Measurements from ENCODE around the gene FLNB. TPM values are rescaled to one million over a fixed set of nuclear protein-coding genes. Genes with fewer than 3 reads are reported as not detected.

Gene FLNB
- total and polyA plus RNA-seq, 2 of the 4 experiments (the other 2 are of a cell fraction): 78.0 to 136 TPM

DNA sequence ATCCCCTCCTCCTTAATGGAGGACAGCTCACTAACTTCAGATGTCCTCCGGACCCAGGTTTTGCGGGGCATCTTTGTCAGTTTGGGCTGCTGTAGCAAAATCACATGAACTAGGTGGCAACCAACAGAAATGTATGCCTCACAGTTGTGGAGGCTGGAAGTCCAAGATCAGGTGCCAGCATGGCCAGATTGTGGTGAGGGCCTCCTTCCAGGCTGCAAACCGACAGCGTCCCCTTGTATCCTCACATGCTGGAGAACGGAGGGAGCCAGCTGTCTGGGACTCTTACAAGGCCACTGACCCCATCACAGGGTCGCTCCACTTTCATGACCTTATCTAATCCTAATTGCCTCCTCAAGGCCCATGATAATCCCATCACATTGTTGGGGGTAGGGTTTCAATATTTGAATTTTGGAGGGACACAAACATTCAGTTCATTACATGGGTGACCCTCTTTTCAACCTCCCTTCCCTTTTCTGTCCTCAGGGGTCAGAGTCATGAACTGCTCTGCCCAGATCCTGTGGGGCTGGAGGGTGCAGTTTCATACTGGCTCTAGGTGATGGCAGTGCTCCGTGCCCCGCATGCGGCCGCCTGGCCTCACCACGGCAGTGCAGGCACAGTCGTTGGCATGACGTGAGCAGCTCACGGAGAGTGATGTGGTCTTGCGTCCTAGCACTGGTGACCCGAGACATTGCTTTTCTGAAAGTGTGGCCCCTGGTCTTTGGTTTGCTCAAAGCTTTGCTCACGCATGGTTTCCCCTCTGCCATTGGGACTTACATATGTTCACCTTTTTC is 144.2 kb downstream of the FLNB start:
- TF ChIP-seq MXI1 (IDR thresholded peaks at IDR 0.05; ENCODE audit: borderline replicate concordance, low read depth, low read length) (no peak), RAD21 (IDR thresholded peaks at IDR 0.05; ENCODE audit: low read length) (no peak), CEBPB (IDR thresholded peaks at IDR 0.05; ENCODE audit: low read depth, low read length) (no peak), NFE2L2 (IDR thresholded peaks at IDR 0.05; ENCODE audit: low read depth, low read length) (no peak), FOS (IDR thresholded peaks at IDR 0.05; ENCODE audit: low read depth, low read length) (no peak), BHLHE40 (IDR thresholded peaks at IDR 0.05; ENCODE audit: low read depth, low read length) (no peak), MAFK (IDR thresholded peaks at IDR 0.05; ENCODE audit: low read depth, low read length) (no peak), SMC3 (IDR thresholded peaks at IDR 0.05; ENCODE audit: low read depth, low read length) (no peak), ELK1 (IDR thresholded peaks at IDR 0.05; ENCODE audit: borderline replicate concordance, low read depth, low read length) (no peak), RFX5 (IDR thresholded peaks at IDR 0.05; ENCODE audit: low read depth, low read length) (no peak)
- TF ChIP-seq, protein P1, sequence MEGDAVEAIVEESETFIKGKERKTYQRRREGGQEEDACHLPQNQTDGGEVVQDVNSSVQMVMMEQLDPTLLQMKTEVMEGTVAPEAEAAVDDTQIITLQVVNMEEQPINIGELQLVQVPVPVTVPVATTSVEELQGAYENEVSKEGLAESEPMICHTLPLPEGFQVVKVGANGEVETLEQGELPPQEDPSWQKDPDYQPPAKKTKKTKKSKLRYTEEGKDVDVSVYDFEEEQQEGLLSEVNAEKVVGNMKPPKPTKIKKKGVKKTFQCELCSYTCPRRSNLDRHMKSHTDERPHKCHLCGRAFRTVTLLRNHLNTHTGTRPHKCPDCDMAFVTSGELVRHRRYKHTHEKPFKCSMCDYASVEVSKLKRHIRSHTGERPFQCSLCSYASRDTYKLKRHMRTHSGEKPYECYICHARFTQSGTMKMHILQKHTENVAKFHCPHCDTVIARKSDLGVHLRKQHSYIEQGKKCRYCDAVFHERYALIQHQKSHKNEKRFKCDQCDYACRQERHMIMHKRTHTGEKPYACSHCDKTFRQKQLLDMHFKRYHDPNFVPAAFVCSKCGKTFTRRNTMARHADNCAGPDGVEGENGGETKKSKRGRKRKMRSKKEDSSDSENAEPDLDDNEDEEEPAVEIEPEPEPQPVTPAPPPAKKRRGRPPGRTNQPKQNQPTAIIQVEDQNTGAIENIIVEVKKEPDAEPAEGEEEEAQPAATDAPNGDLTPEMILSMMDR (conservative IDR thresholded peaks at IDR 0.05; ENCODE audit: low read depth, low read length): no peak
- TF ChIP-seq, protein P2, sequence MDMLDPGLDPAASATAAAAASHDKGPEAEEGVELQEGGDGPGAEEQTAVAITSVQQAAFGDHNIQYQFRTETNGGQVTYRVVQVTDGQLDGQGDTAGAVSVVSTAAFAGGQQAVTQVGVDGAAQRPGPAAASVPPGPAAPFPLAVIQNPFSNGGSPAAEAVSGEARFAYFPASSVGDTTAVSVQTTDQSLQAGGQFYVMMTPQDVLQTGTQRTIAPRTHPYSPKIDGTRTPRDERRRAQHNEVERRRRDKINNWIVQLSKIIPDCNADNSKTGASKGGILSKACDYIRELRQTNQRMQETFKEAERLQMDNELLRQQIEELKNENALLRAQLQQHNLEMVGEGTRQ (IDR thresholded peaks at IDR 0.05; ENCODE audit: low read depth, low read length): no peak
- H3K9ac ChIP-seq (ENCODE audit: low read depth, low read length): no peak overlapping the region
- H2AFZ ChIP-seq (replicated peaks; ENCODE audit: low read length, poor library complexity): peak overlapping the region; percentile 45
- no peak overlapping the region for H3K14ac ChIP-seq (replicated peaks; ENCODE audit: low read depth, low read length)
- dilution Hi-C loops (cut with HindIII; ENCODE audit: low sequenced_read_pairs, unreplicated experiment) (no loop called here), intact Hi-C loops (cut with micrococcal nuclease) (no loop called here), in situ Hi-C loops (cut with MboI; ENCODE audit: low sequenced_read_pairs) (no loop called here)
- no peak overlapping the region for H3K56ac ChIP-seq (ENCODE audit: extremely low read depth, insufficient read depth, low read length)
- peaks cover 6% of the 10 kb centered on the region for H4K20me1 ChIP-seq (ENCODE audit: insufficient read depth, low read length)
- H4K91ac ChIP-seq (ENCODE audit: insufficient read depth, low read depth, low read length): no peak overlapping the region
- H2AK9ac ChIP-seq (replicated peaks; ENCODE audit: low read depth, low read length, poor library complexity): no peak overlapping the region
- BruUV-seq (replicated peaks): no TSS peak
- H3K4me2 ChIP-seq (ENCODE audit: low read depth, low read length): no peak overlapping the region
- H3K9me1 ChIP-seq (ENCODE audit: insufficient read depth, low read length): peaks cover 23% of the 10 kb centered on the region
- DNase-seq: no peak
- WGBS, 2 experiments (ENCODE audit: extremely low coverage in 2 of 2, insufficient read length in 1 of 2): 96% methylated on average over 12 of the region's 17 CpGs; no CpG with 5 or more reads in 1 of the 2 experiments
- H3K27ac ChIP-seq (ENCODE audit: insufficient read depth, low read length): no peak overlapping the region
- no peak overlapping the region for H3K4ac ChIP-seq (ENCODE audit: low read depth, low read length)
- H3K36me3 ChIP-seq (ENCODE audit: control insufficient read depth, insufficient read depth, low read length): peaks cover 76% of the 10 kb centered on the region
- no peak overlapping the region for H3K23ac ChIP-seq (ENCODE audit: low read depth, low read length)
- H3K18ac ChIP-seq (ENCODE audit: low read depth, low read length): no peak overlapping the region
- H4K8ac ChIP-seq (ENCODE audit: low read depth in 2 of 2, low read length in 2 of 2): no peak overlapping the region
- H2BK5ac ChIP-seq (ENCODE audit: low read depth, low read length, poor library complexity, severe bottlenecking): no peak overlapping the region
- no peak overlapping the region for H2BK120ac ChIP-seq (ENCODE audit: low read depth, low read length)
- ChIA-PET CTCF (no interaction called here), POLR2A (ENCODE audit: unreplicated experiment) (no interaction called here)
- no peaks in the 10 kb centered on the region for H3K27me3 ChIP-seq (ENCODE audit: control insufficient read depth, insufficient read depth, low read length)
- no peak overlapping the region for H2BK15ac ChIP-seq (ENCODE audit: low read depth, low read length)
- peaks cover 2% of the 10 kb centered on the region; the same call in 1 of the 2 replicates for H3K4me1 ChIP-seq (ENCODE audit: control insufficient read depth, insufficient read depth, low read length)
- H4K5ac ChIP-seq (ENCODE audit: low read depth, low read length): no peak overlapping the region
- peaks cover 14 to 23% of the 10 kb centered on the region in 2 experiments; a peak in 3 of 4 replicates for H3K79me1 ChIP-seq (ENCODE audit: low read depth in 1 of 2, low read length in 2 of 2)
- no peak overlapping the region for H2BK20ac ChIP-seq (ENCODE audit: low read depth, low read length)
- no peak overlapping the region for H3K4me3 ChIP-seq (ENCODE audit: insufficient read depth, low read depth, low read length)
- H2AK5ac ChIP-seq (ENCODE audit: low read depth, low read length): no peak overlapping the region
- no peaks in the 10 kb centered on the region for H3K9me3 ChIP-seq (ENCODE audit: control insufficient read depth, insufficient read depth, low read length)
- ATAC-seq (ENCODE audit: low read depth): no peak
